Motor neuron (in vitro differentiated cells): Measurements from ENCODE around the gene JCAD. TPM values are rescaled to one million over a fixed set of nuclear protein-coding genes. Genes with fewer than 3 reads are reported as not detected.

Source experiments
- ATAC-seq, 8 experiments: fragments of 200-7000 bp; cut with Tn5 transposase; replicated peaks in 6 of 8; 2 replicates each; pipeline ENCODE4 v1.8.0; 2021; ENCODE audit warnings: mild to moderate bottlenecking in 8 of 8, moderate library complexity in 8 of 8
- H3K27ac ChIP-seq, 2 donors: fragments of 250-450 bp; sonication (Bioruptor Pico); 2 replicates each; pipeline ENCODE4 v1.9.0; 2021; ENCODE audit warnings: antibody characterized with exemption in 2 of 2, mild to moderate bottlenecking in 2 of 2, moderate library complexity in 1 of 2
- H3K4me1 ChIP-seq, 2 donors: fragments of 250-450 bp; sonication (Bioruptor Pico); replicated peaks in 1 of 2; 2 replicates each; pipeline ENCODE4 v1.6.1; 2021; ENCODE audit warnings: antibody characterized with exemption in 2 of 2, mild to moderate bottlenecking in 2 of 2, moderate library complexity in 1 of 2
- H3K4me3 ChIP-seq, 5 donors: fragments of 250-450 bp; sonication (Bioruptor Pico); 2 replicates each; pipeline ENCODE4 v1.9.0; 2021; ENCODE audit warnings: antibody characterized with exemption in 5 of 5, mild to moderate bottlenecking in 5 of 5, moderate library complexity in 4 of 5
- WGBS, 10 experiments: fragments of 450-650 bp; shearing (Covaris generic); methylation state at CpG; one replicate each; pipeline ENCODE4 v1.0.0; 2022; 5-methylcytosine and 5-hydroxymethylcytosine counted together
- in situ Hi-C, 9 experiments: fragments of 400-800 bp; cut with MboI; loops; one replicate each; pipeline ENCODE4 v1.15.0; 2021; ENCODE audit warnings: low sequenced_read_pairs in 9 of 9, low pct_unique_long_range_greater_than_20kb in 2 of 9; ENCODE audit not compliant: unreplicated experiment in 9 of 9
- total RNA-seq, 8 experiments: library from RNA; unstranded; fragments of 300-600 nt; gene quantifications; 2 replicates each; pipeline versions ENCODE4 v1.2.3 to v1.2.4, GENCODE V29; 2022

The JCAD gene
- total RNA-seq, 8 experiments from 2014 or later = 0.22 to 18.7 (median 3.4) TPM

DNA sequence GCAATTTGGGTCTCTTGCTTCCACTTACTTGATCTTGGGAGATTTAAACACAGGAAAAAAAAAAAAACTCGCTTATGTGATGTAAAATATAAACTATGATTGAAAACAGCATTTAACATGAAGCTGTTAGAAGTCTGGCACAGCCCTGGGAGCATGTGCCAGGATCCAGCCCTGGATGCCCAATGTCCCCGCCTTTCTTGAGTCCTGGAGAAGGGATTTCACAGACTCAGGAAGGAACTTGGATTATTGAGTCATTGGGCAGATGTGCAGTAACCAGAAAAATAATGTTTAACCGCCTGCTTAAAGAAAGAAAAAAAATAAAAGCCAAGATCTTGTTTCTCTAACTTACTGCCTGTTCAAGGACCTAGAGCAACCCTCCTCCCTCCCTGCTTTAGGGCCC, 3.7 kb upstream of the JCAD start:
- no peak for ATAC-seq
- in situ Hi-C loops = no loop called here
- WGBS, 10 experiments = 5 to 94% (median 50%) methylated on average over 1 to 3 of the region's 3 CpGs; no CpG with 5 or more reads in 2 of the 10 experiments
- Histone ChIP-seq H3K27ac (no peak overlapping the region), H3K4me1 (peaks cover 4 to 11% of the 10 kb centered on the region in 2 donors), H3K4me3 (no peak overlapping the region)

DNA sequence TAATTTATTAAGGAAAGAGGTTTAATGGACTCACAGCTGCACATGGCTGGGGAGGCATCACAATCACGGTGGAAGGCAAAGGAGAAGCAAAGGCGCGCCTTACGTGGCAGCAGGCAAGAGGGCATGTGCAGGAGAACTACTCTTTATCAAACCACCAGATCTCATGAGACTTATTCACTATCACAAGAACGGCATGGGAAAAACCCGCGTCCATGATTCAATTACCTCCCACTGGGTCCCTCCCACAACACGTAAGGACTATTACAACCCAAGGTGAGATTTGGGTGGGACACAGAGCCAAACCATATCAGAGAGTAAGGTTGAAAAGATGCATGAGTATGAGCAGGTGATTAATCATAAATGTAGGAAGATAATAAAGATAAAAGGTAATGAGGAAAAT, 3.2 kb upstream of the JCAD start:
- no peak for ATAC-seq
- WGBS, 10 experiments = 60 to 100% (median 89%) methylated on average over 1 to 8 of the region's 8 CpGs; no CpG with 5 or more reads in 1 of the 10 experiments
- Histone ChIP-seq H3K27ac (no peak overlapping the region), H3K4me1 (peaks cover 4 to 16% of the 10 kb centered on the region in 2 donors), H3K4me3 (no peak overlapping the region)
- in situ Hi-C loops = no loop called here

DNA sequence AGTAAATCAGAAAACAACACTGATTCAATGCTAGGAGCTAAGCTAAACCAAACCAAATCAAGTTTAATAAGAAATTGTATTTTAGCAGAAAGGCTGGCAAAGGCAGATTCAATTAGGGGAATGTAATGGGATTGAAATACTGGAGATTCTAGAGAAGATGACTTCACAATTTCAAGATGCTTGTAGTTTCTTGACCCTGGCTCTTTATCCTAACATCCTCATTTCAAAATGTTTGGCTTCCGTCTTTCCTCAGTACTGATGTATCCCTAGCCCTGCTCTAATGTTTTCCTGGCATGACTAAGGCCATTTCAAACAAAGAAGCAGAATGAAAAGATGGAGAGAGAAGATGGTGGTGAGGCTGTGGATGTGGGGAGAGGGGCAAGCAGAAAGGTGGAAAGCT, 2.7 kb upstream of the JCAD start:
- Histone ChIP-seq H3K4me1 (peaks cover 4 to 16% of the 10 kb centered on the region in 2 donors), H3K4me3 (no peak overlapping the region), H3K27ac (no peak overlapping the region)
- 0 to 100% (median 43%) methylated on average over 1 of the region's 1 CpG; no CpG with 5 or more reads in 6 of the 10 experiments for WGBS, 10 experiments
- in situ Hi-C loops = no loop called here
- no peak for ATAC-seq

DNA sequence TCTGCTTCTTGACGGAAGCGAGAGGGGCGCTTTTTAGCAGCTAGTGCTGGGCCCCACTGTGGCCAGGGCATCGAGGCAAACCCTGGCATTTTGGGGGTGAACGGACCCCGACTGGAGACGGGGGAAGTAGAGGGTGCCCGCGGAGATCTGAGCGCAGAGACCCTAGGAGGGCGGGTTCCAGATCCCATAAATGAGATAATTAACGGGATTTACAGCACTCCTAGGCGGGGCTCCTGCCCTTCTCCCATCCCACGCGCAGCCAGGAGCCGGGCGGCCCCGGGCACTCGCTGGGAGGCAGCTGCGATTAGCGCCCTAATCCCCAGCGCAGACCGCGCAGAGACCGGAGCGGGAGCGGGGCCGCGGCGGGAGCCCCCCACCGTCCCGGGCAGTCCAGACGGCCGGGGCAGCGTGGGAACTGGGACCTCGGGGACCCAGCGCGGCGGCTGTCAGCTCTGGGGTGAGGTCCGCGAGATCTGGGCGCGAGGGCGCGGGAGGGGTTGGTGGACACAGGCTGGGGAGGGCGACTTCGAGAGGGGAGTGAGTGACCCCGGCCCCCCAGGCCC, 735 bp downstream of the JCAD start:
- peak overlapping the region in 1 of 2 donors; percentile 68 for H3K27ac ChIP-seq
- in situ Hi-C loops = no loop called here
- H3K4me3 ChIP-seq = peak overlapping the region; percentile 51 to 100 (median 89)
- WGBS, 10 experiments = 0 to 20% (median 10%) methylated on average over 2 to 3 of the region's 48 CpGs; no CpG with 5 or more reads in 7 of the 10 experiments
- ATAC-seq = peak; percentile 48 to 77 (median 64)
- peaks cover 4 to 19% of the 10 kb centered on the region in 2 donors for H3K4me1 ChIP-seq

DNA sequence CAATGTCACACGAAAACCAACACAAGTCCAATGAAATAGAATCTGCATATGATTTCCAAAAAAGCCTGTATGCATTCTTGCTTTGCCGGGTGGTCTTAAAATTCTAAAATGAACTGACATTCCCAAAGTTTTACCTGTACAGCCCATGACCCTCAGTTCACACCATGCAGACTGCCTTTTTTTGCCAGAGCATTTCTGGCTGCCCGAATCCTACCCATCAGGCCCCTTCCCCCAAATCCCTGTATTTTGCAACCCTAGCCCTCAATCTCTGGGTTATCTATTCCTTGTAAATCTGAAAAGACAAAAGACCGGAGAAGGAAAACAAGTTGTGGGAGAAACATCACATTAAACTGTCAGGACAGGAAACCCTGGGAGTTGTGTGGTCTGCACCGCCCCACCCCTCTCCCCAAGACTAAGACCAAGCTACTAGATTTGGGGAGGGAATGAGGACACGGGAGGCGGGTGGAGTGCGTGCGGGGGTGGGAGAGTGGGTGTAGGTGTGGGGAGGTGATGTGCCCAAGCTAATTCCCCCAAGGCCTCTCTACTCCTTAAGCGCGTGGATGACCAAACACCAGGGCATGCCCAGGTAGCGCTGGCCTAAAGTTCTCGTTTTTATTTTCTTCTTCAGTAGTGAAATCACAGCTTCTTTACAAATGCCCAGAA, 1.4 kb downstream of the JCAD start:
- Histone ChIP-seq H3K4me1 (peaks cover 4 to 19% of the 10 kb centered on the region in 2 donors), H3K4me3 (peak overlapping the region; percentile 51 to 100 (median 89)), H3K27ac (no peak overlapping the region)
- 40 to 100% (median 83%) methylated on average over 1 to 6 of the region's 13 CpGs; no CpG with 5 or more reads in 1 of the 10 experiments for WGBS, 10 experiments
- in situ Hi-C loops = no loop called here
- ATAC-seq = peak in 1 of 8 experiments; percentile 0

DNA sequence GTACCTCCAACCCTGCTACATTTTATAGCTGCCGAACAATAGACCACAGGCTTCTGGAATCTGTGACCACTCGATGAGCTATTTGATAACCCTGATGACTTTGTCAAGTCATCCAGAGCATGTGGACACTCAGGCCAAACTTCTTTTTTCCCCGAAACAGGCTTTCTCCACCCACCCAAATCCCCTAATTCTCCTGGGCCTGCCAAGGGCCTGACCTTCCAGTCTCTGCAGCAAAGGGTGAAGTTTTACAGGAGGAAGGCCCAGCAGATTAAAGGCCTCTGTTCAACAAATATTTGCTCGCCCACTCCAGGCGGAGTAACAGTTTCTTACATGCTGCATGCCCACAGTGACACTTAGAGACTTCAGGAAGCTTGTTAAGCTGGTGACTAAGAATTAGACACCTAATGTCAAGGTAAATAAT, 2.0 kb downstream of the JCAD start:
- 40 to 90% (median 74%) methylated on average over 1 to 5 of the region's 5 CpGs; no CpG with 5 or more reads in 1 of the 10 experiments for WGBS, 10 experiments
- no peak overlapping the region for H3K27ac ChIP-seq
- H3K4me1 ChIP-seq = peaks cover 4 to 19% of the 10 kb centered on the region in 2 donors
- no peak overlapping the region for H3K4me3 ChIP-seq
- in situ Hi-C loops = no loop called here
- ATAC-seq = no peak

DNA sequence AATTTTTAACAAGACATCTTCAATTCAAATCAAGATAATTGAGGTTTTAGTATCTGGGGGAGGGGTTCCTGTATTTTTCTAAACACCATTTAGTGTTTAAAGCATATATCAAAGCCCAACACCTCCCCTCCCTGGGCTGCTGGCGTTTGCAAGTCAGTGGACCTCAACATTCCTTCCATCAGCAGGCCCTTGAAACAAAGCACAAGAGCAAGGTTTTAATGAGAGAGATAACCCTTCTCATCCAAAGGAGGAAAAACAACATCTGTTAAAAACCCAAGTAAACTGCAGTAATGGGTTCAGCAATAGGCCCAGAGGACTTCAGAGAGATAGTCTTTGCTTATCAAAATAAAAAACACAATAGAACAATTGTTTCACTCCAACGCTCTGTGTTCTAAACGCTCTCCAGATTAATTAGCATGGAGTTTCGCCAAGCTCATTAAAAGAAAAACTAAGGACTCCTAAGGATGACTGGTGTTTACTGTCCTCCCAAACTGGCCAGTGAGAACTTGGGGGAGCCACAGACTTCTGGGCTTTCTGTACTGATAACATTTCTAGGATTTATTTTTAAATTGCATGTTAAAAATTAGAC, 2.5 kb downstream of the JCAD start:
- in situ Hi-C loops = no loop called here
- H3K4me3 ChIP-seq = no peak overlapping the region

DNA sequence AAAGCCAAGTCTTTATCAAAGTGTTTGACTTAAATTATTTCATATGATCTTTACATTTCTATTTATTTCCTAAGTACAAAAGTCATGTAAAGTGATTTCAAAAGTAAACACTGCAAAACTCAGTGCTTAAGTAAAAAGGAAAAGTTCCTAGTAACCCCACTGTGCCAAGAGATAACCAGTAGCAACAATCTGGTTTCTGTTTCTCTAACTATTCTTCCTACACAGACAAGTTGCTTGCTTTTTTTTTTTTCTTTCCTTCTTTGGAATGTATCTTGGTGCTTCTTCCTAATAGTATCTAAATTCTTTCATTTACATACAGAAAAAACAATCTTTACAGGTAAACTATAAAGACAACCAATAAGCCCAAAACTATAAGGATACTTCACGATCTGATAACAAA, 3.1 kb downstream of the JCAD start:
- in situ Hi-C loops = no loop called here
- no peak overlapping the region for H3K4me3 ChIP-seq
- 25 to 100% (median 77%) methylated on average over 1 of the region's 1 CpG; no CpG with 5 or more reads in 2 of the 10 experiments for WGBS, 10 experiments

More for the DNA sequence above, 2.5 kb downstream of the JCAD start:
- no peak for ATAC-seq
- WGBS, 10 experiments = 17 to 68% (median 53%) methylated on average over 2 to 4 of the region's 4 CpGs; no CpG with 5 or more reads in 1 of the 10 experiments
- H3K27ac ChIP-seq = no peak overlapping the region
- H3K4me1 ChIP-seq = peaks cover 4 to 19% of the 10 kb centered on the region in 2 donors

DNA sequence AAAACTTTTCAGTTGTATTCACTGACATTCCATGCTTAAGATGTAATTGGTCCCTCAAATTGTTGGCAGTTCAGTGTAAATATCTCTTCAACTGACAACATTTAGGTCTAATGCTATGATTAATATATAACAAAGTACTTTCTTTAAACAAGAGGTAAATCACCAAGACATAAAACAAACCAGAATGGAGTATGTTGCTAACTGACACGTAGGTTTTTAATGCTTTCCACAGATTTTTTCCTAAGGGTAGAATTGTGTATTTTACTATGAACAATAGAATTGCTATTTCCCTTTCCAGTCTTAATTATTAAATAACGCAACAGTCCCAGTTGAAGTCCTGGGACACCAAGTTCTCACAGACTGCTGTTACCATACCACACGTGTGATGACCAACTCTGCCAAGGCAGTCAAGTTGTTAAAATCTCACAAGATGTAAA, 4.1 kb downstream of the JCAD start:
- no peak for ATAC-seq
- Histone ChIP-seq H3K4me1 (peaks cover 16 to 25% of the 10 kb centered on the region in 2 donors), H3K27ac (no peak overlapping the region), H3K4me3 (no peak overlapping the region)
- 0 to 94% (median 38%) methylated on average over 1 to 3 of the region's 3 CpGs for whole genome bisulfite sequencing, 10 experiments
- in situ Hi-C loops = no loop called here

More for the DNA sequence above, 3.1 kb downstream of the JCAD start:
- ATAC-seq = no peak
- Histone ChIP-seq H3K4me1 (peaks cover 7 to 19% of the 10 kb centered on the region in 2 donors), H3K27ac (no peak overlapping the region)

DNA sequence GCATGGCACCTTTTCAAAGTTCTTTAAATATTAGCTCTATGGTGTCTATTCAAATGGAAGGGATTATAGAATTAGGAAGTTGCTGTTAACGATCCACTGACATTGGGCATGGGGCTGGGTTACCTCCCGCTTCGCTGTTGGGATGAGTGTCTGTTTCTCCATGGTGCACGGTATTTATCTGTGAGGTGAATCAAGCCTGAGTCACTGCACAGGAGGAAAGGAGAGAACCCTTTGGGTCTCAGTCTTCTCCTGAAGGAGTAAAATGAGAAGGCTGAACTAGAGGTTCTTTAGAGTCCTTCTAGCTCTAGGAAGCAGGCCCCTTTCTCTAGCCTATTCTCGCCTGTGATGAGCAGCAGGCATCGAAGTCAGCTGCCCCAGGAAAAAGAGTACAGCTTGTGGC, 7.3 kb downstream of the JCAD start:
- Histone ChIP-seq H3K27ac (no peak overlapping the region), H3K4me3 (no peak overlapping the region), H3K4me1 (peaks cover 12 to 20% of the 10 kb centered on the region in 2 donors)
- ATAC-seq = no peak
- in situ Hi-C loops = no loop called here
- WGBS, 10 experiments = 60 to 100% (median 80%) methylated on average over 1 to 4 of the region's 6 CpGs; no CpG with 5 or more reads in 3 of the 10 experiments

DNA sequence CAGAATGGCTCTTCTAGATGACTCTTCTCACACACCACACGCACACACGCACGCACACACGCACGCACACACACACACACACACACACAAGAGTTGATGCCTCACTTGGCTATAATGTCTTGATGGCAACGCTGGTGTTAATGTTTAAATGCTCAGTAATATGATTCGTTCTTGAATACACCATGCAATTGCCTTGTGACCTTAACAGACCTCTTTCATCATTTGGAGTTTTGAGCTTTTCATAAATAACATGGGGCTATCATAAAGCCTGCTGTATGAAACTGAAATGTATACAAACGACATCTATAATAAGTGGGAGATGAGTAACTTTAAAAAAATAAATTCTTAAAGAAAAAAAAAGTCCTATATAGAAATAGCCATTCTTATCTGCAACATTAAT, 8.2 kb downstream of the JCAD start:
- H3K27ac ChIP-seq = no peak overlapping the region
- ATAC-seq = peak in 2 of 8 experiments; percentile 13 to 25
- 30 to 89% (median 73%) methylated on average over 2 to 8 of the region's 8 CpGs; no CpG with 5 or more reads in 2 of the 10 experiments for WGBS, 10 experiments

DNA sequence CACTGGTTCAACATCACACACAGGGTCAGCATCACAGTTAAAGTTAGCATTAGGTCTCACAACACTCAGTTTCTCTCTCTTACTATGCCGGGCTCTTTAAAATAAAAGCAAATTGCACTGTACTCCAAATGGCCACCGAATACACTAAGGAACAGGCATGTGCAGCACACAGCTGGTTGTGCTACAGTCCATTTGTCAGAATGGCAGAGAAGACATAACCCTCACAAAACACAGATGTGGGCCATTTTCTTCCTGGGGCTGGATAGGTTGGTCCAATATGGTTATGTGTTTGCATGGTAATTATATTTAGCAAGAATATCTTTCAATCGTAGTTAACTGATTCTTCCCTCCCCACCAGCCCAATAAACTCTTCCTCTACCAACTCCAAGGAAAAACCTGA, 9.0 kb downstream of the JCAD start:
- no peak overlapping the region for H3K27ac ChIP-seq
- H3K4me1 ChIP-seq = peaks cover 12 to 17% of the 10 kb centered on the region in 2 donors
- no peak overlapping the region for H3K4me3 ChIP-seq
- in situ Hi-C loops = no loop called here
- no peak for ATAC-seq
- 28 to 100% (median 82%) methylated on average over 1 to 3 of the region's 3 CpGs; no CpG with 5 or more reads in 2 of the 10 experiments for WGBS, 10 experiments

More for the DNA sequence above, 8.2 kb downstream of the JCAD start:
- H3K4me3 ChIP-seq = no peak overlapping the region
- H3K4me1 ChIP-seq = peaks cover 12 to 17% of the 10 kb centered on the region in 2 donors
- in situ Hi-C loops = no loop called here
